C4-2B (cell line): ENCODE measurements around the gene UNC93A.

Experiments
- ZFX ChIP-seq: fragments of 450-650 bp; IDR thresholded peaks from 2 replicates; pipeline ENCODE4 v1.6.1; 2017
- TF ChIP-seq, protein P1 (sequence below): fragments of 450-650 bp; conservative IDR thresholded peaks from 2 replicates; pipeline ENCODE4 v1.5.1; 2017; ENCODE audit warnings: mild to moderate bottlenecking

- TF ChIP-seq, protein P1, sequence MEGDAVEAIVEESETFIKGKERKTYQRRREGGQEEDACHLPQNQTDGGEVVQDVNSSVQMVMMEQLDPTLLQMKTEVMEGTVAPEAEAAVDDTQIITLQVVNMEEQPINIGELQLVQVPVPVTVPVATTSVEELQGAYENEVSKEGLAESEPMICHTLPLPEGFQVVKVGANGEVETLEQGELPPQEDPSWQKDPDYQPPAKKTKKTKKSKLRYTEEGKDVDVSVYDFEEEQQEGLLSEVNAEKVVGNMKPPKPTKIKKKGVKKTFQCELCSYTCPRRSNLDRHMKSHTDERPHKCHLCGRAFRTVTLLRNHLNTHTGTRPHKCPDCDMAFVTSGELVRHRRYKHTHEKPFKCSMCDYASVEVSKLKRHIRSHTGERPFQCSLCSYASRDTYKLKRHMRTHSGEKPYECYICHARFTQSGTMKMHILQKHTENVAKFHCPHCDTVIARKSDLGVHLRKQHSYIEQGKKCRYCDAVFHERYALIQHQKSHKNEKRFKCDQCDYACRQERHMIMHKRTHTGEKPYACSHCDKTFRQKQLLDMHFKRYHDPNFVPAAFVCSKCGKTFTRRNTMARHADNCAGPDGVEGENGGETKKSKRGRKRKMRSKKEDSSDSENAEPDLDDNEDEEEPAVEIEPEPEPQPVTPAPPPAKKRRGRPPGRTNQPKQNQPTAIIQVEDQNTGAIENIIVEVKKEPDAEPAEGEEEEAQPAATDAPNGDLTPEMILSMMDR = no peak
- TF ChIP-seq ZFX = no peak
Measured at GRCh38 chr6:167294651-167295494, 3.8 kb downstream of the UNC93A start.
